HG03139 (cell line): ENCODE data around the gene NUP88.

ENCODE experiments used
- ATAC-seq: cut with Tn5 transposase; IDR thresholded peaks from one replicate; pipeline ENCODE4 v1.9.1; 2021; ENCODE audit not compliant: unreplicated experiment

The NUP88 gene

DNA sequence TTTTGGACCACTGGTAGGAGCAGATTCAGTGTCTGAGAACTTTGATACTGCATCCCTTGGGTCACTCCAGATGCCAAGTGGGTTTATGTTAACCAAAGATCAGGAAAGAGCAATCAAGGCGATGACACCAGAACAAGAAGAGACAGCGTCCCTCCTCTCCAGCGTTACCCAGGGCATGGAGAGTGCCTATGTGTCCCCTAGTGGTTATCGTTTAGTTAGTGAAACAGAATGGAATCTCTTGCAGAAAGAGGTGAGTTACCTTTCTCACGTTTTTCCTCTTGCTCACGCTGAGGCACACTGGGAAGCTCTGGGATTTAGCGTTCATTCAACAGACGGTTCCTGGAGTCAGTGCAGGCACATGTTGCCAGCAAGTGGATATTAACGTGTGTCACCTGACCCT is 58.0 kb downstream of the NUP88 start:
- no peak for ATAC-seq

DNA sequence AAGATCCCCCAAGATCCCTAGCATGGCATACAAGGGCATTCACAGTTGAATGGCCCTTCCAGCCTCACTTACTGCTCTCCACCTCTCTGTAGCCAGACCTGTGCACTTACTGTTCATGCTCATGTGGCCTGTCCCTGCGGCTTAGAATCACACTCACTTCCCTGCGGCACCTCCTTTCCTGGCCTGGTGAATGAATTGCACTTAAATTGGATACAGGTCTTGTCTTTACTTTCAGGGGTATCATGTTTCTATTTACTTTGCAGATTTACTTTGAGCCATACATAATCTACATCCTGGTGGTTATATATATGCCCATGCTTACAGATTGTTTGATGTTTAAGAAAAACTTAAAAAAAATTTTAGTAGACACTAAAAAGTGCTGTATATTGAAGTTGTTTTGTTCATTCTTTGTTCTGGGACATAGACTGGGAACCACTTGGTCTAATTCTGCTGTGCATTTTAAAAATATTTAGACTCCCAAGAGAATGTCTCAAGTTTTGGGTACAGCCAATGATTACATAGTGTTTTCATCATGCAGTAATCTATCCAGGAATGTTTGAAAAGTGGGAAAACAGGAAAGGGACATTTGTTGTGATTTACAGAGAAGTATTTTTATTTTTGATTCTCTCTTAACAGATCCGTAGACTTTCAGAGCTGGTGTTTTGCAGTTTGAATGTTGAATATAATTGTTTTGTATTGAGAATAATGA is 63.9 kb downstream of the NUP88 start:
- no peak for ATAC-seq

DNA sequence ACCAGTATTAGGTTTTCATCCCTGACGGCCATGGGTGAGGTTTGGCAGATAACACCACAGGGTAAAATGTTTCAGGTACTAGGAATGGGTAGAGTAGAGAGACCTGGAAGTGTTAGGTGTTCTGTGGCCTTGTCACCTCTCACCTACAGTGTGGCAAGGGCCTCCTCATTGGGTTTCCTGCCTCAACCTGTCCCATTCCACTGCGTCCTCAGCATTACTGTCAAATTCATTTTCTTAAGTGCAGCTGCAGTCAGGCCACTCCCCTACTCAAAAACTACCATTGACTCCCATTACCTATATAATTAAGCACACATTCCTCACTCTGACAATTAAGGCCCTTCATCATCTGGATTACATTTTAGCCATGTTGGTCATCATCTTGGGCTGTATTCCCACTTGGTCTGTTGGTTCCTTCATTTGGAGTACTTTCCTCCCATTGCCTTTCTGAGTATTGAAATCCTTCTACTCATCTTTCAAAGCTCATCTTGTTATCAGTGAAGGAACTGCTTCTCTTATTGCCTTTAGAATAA is 64.5 kb downstream of the NUP88 start:
- no peak for ATAC-seq

DNA sequence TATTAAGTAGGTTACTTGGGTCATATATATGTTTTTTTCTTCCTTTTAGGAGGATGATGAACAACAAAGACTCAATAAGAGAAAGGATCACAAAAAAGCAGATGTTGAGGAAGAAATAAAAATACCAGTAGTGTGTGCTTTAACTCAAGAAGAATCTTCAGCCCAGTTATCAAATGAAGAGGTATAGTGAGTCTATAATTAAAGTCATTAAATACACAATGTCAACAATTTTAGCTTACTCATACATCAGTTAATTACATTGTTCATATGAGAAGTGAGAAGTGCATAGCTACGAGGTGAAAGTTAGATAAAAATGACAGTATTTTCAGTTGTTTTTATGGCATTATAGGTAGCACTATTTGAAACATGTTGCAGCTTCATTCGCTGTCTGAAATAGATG is 65.2 kb downstream of the NUP88 start:
- ATAC-seq = no peak

DNA sequence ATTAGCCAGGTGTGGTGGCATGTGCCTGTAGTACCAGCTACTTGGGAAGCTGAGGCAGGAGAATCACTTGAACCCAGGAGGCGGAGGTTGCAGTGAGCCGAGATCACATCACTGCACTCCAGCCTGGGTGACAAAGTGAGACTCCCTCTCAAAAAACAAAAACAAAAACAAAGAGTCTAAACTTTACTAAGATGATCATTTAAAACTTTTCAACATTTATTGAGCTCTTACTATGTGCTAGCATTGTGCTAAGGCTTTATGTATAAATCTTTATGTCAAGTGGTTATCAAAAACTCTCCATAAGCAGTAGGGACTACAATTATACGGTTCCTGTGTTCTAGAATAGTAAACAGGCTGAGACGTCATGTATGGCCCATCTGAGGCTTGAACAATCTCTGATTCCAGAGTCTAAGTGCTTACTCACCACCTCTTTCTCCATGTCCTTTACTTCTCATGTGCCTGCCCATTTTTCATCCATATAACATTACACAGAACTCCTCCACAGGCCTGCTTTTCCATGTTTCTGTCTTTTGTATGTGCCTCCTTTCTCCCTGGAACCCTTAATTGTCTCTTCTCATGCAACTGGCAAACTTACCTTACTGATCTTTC is 66.7 kb downstream of the NUP88 start:
- no peak for ATAC-seq

DNA sequence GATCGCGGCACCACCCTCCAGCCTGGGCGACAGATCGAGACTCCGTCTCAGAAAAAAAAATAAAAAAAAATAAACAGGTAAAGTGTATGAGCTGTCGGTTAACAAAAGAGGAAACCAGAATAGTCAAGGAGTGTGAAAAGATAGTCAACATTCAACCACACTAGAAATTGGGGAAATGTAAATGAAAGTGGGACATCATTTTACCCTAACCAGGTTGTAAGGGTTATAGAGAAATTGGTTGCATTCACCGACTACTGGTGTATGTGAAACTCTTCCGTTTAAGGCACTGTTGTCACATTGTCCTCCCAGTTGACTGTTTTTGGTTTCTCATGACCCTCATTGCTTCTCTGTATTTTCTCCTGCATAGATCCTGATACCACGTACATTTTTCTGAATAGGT is 74.5 kb downstream of the NUP88 start:
- ATAC-seq = no peak
